IPS-NIHi7 (cell line): ENCODE results near the gene IL3RA.
A peak's percentile ranks its signal among the peaks of the same experiment; 100 is the strongest.
"Not testable (repeated sequence)": the region's sequence is repeated elsewhere in the genome, so short reads cannot be mapped to it uniquely, and the experiment has no call there.

Experiments
- DNase-seq: peaks from one replicate; pipeline ENCODE4 v3.0.0; 2012; ENCODE audit warnings: mixed read lengths; ENCODE audit errors: extremely low spot score

The IL3RA gene

GRCh38 chrX:1336331-1336943 is at the start of gene IL3RA:
Gene IL3RA (plus strand): TSS chrX:1336785. CDS start chrX:1341766, 4,981 bp downstream.
- DNase-seq, result no peak

GRCh38 chrX:1289535-1289934 is 47.0 kb upstream of the IL3RA start:
- DNase-seq, result no peak

- DNase-seq, result no peak
Observed at GRCh38 chrX:1291110-1291740, 45.4 kb upstream of the IL3RA start.

- DNase-seq, result no peak
Observed at GRCh38 chrX:1292575-1293290, 43.9 kb upstream of the IL3RA start.

GRCh38 chrX:1294301-1295067 is 42.1 kb upstream of the IL3RA start:
- DNase-seq, result no peak

GRCh38 chrX:1295550-1295949 is 41.0 kb upstream of the IL3RA start:
- DNase-seq, result no peak

GRCh38 chrX:1297591-1297990 is 39.0 kb upstream of the IL3RA start:
- not testable (repeated sequence) for DNase-seq

- DNase-seq, result peak; percentile 64
Observed at GRCh38 chrX:1300449-1300848, 36.1 kb upstream of the IL3RA start.

GRCh38 chrX:1305411-1305810 is 31.2 kb upstream of the IL3RA start:
- DNase-seq, result no peak

- DNase-seq, result peak; percentile 33
Observed at GRCh38 chrX:1306909-1307625, 29.5 kb upstream of the IL3RA start.

- DNase-seq, result no peak
Observed at GRCh38 chrX:1307626-1308340, 28.8 kb upstream of the IL3RA start.

- no peak for DNase-seq
Observed at GRCh38 chrX:1308476-1308875, 28.1 kb upstream of the IL3RA start.

GRCh38 chrX:1308917-1309316 is 27.7 kb upstream of the IL3RA start:
- DNase-seq, result not testable (repeated sequence)

GRCh38 chrX:1313788-1314187 is 22.8 kb upstream of the IL3RA start:
- no peak for DNase-seq

GRCh38 chrX:1316527-1316926 is 20.1 kb upstream of the IL3RA start:
- DNase-seq, result no peak

- DNase-seq, result no peak
Observed at GRCh38 chrX:1321674-1322073, 14.9 kb upstream of the IL3RA start.

GRCh38 chrX:1322393-1322792 is 14.2 kb upstream of the IL3RA start:
- no peak for DNase-seq

GRCh38 chrX:1323315-1323714 is 13.3 kb upstream of the IL3RA start:
- peak; percentile 89 for DNase-seq

- DNase-seq, result no peak
Observed at GRCh38 chrX:1325515-1326116, 11.0 kb upstream of the IL3RA start.

- DNase-seq, result no peak
Observed at GRCh38 chrX:1327651-1328304, 8.8 kb upstream of the IL3RA start.
